Activated naive CD8-positive, alpha-beta T cell treated with anti-CD3 and anti-CD28 coated beads, Interleukin-2, amount 10 ng/mL, durations not matched to agents 7 days and 5 days (primary cell): ENCODE data around the gene SNX18. TPM values are rescaled to one million over a fixed set of nuclear protein-coding genes. Genes with fewer than 3 reads are reported as not detected.

Experiments used
- ATAC-seq: fragments of 150-1000 bp; cut with Tn5 transposase; one replicate; pipeline ENCODE4 v1.10.0; 2021; ENCODE audit warnings: low read depth, moderate library complexity
- POLR2A ChIA-PET: fragments of 350-600 bp; sonication (Branson Sonifier 250); formaldehyde crosslinking; loops from one replicate; lab custom pipeline; 2021; ENCODE audit warnings: antibody characterized with exemption; lab: Charles Lee
- DNase-seq: peaks from one replicate; pipeline ENCODE4 v3.0.0; 2021
- H3K27ac Mint-ChIP-seq: one replicate; pipeline ENCODE4 v1.8.0; 2022; ENCODE audit warnings: mild to moderate bottlenecking, mixed read lengths
- H3K27me3 Mint-ChIP-seq: one replicate; pipeline ENCODE4 v1.8.0; 2022; ENCODE audit warnings: mild to moderate bottlenecking, moderate library complexity, mixed read lengths
- H3K36me3 Mint-ChIP-seq: one replicate; pipeline ENCODE4 v1.8.0; 2021; ENCODE audit warnings: mild to moderate bottlenecking, mixed read lengths
- H3K4me1 Mint-ChIP-seq: one replicate; pipeline ENCODE4 v1.8.0; 2021; ENCODE audit warnings: mixed read lengths
- H3K4me3 Mint-ChIP-seq: one replicate; pipeline ENCODE4 v1.8.0; 2022; ENCODE audit warnings: mild to moderate bottlenecking, moderate library complexity, mixed read lengths
- H3K9me3 Mint-ChIP-seq: one replicate; pipeline ENCODE4 v1.8.0; 2021; ENCODE audit warnings: mixed read lengths
- total RNA-seq, 2 experiments: library from RNA; stranded (reverse); gene quantifications; one replicate each; pipeline ENCODE4 v1.2.3, GENCODE V29; 2021

The SNX18 gene
- total RNA-seq, 2 experiments from 2014 or later: 24.6 to 26.2 TPM

DNA sequence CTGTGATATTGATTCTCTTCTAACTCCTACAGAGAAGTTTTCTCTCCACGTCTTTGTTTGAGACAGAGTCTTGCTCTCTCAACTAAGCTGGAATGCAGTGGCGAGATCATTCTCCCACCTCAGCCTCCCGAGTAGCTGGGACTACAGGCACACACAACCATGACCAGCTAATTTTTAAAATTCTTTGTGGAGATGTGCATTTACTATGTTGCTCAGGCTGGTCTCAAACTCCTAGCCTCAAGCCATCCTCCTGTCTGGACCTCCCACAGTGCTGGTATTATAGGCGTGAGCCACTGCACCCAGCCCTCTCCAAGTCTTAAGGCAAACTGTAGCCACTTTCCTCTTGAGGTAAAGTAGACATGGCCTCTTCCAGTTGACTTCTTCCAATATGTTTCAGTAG is 72.2 kb downstream of the SNX18 start:
- H3K27ac Mint-ChIP-seq: no peak overlapping the region
- H3K36me3 Mint-ChIP-seq: peaks cover 1% of the 10 kb centered on the region
- no peak for DNase-seq
- ATAC-seq: no peak
- POLR2A ChIA-PET: no interaction called here
- no peak overlapping the region for H3K4me3 Mint-ChIP-seq
- H3K27me3 Mint-ChIP-seq: peaks cover 2% of the 10 kb centered on the region
- H3K9me3 Mint-ChIP-seq: peaks cover 9% of the 10 kb centered on the region
- H3K4me1 Mint-ChIP-seq: peaks cover 1% of the 10 kb centered on the region

DNA sequence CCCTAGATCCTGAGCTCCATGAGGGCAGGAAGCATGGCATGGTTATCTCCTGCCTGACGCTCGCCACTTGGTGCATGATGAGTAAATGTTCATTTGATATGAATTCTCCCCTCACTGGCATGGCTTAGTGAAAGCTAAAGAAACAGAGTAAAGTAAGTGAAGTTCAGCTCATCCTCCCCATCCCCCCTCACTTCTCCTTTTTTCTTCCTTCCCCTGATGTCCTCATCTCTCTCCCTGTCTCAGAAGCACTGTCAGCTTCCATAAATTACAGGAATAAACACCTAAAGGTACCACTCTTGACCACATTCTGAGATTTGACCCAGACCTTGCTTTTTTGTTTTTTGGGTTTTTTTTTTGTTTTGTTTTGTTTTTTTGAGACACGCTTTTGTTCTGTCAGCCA is 73.3 kb downstream of the SNX18 start:
- Mint-ChIP-seq H3K9me3 (peaks cover 8% of the 10 kb centered on the region), H3K4me3 (no peak overlapping the region), H3K27ac (peak overlapping the region; percentile 35), H3K4me1 (peaks cover 1% of the 10 kb centered on the region), H3K36me3 (no peaks in the 10 kb centered on the region), H3K27me3 (peaks cover 2% of the 10 kb centered on the region)
- POLR2A ChIA-PET: no interaction called here
- DNase-seq (no peak), ATAC-seq (no peak)

DNA sequence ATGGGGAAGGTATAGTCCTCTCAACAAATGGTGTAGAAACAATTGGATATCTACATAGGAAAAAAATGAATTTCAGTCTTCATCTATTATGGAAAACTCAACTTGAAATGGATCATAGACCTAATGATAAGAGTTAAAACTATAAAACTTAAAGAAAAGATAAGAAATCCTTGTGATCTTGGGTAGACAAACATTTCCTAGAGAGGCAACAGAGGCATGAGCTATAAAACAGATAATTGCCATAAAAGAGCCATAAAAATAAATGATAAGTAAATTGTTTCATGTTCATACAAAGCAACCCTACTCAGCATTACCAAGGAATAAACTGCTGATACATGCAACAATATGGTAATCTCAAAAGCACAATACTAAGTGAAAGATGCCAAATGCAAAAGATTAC is 76.2 kb downstream of the SNX18 start:
- Mint-ChIP-seq H3K9me3 (peaks cover 22% of the 10 kb centered on the region), H3K4me1 (peaks cover 1% of the 10 kb centered on the region), H3K27ac (no peak overlapping the region), H3K36me3 (peaks cover 8% of the 10 kb centered on the region), H3K4me3 (no peak overlapping the region), H3K27me3 (peaks cover 10% of the 10 kb centered on the region)
- ATAC-seq (no peak), DNase-seq (no peak)
- POLR2A ChIA-PET: no interaction called here

DNA sequence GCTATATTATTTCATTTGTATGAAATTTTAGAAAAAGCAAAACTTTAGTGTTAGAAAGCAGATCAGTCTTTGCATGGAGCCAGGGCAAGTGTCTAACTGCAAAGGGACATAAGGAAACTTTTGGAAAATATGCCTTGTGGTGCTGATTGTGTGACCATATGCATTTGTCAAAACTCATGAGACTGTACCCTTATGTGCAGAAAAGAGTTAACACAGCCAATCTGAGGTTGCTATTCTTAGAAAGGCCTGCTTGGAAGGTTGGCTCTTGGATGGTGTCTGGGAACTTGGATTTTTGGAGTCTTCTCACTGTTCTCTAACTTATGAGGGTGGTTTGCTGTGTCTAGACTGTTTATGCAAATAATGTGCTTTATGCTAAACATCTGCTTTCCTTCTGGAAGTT is 76.6 kb downstream of the SNX18 start:
- peaks cover 1% of the 10 kb centered on the region for H3K4me1 Mint-ChIP-seq
- ATAC-seq: no peak
- peaks cover 8% of the 10 kb centered on the region for H3K36me3 Mint-ChIP-seq
- no peak overlapping the region for H3K4me3 Mint-ChIP-seq
- H3K9me3 Mint-ChIP-seq: peaks cover 23% of the 10 kb centered on the region
- peaks cover 10% of the 10 kb centered on the region for H3K27me3 Mint-ChIP-seq
- no peak overlapping the region for H3K27ac Mint-ChIP-seq
- POLR2A ChIA-PET: no interaction called here
- no peak for DNase-seq

DNA sequence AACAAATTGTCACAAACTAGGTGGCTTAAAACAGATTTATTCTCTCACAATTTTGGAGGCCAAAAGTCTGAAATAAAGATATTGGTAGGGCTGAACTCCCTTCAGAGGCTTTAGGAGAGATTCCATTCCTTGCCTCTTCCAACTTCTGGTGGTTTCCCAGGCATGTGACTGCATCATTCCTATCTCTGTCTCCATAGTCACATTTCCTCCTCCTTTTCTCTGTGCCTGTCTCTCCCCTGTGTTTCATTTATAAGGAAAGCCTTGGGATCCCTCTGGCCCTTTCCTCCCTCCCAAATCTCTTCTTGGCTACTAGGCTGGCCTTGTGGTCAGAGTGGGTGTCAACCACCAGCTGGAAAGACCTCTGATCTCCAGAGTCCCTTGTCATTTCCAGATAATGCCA is 78.2 kb downstream of the SNX18 start:
- peaks cover 12% of the 10 kb centered on the region for H3K36me3 Mint-ChIP-seq
- peaks cover 23% of the 10 kb centered on the region for H3K9me3 Mint-ChIP-seq
- H3K27ac Mint-ChIP-seq: no peak overlapping the region
- ATAC-seq (no peak), DNase-seq (no peak)
- POLR2A ChIA-PET: no interaction called here
- H3K4me3 Mint-ChIP-seq: no peak overlapping the region
- peaks cover under 1% of the 10 kb centered on the region for H3K4me1 Mint-ChIP-seq
- H3K27me3 Mint-ChIP-seq: peaks cover 15% of the 10 kb centered on the region

Other genes with a start within 250 kb of the SNX18 start
- 10 to 100 TPM in 1 of 2 experiments, 1 to 10 TPM in 1; 9.8 to 12.2 TPM for gene ARL15, start 207.2 kb upstream of the SNX18 start, total RNA-seq
- not detected for gene HSPB3, start 62.1 kb upstream of the SNX18 start, total RNA-seq